Activated T-cell treated with anti-CD3 and anti-CD28 coated beads, Interleukin-2, amount 50 U/mL, for 24 hours (primary cell): ENCODE data around the gene CAMK1D.
A peak's percentile ranks its signal among the peaks of the same experiment; 100 is the strongest.
"Not testable (repeated sequence)": the region's sequence is repeated elsewhere in the genome, so short reads cannot be mapped to it uniquely, and the experiment has no call there.

Experiments used
- DNase-seq: peaks from one replicate; pipeline ENCODE4 v3.0.0-alpha.2; 2020
- H3K27ac Mint-ChIP-seq: 2 replicates; pipeline ENCODE4 v1.8.0; 2020; ENCODE audit warnings: mild to moderate bottlenecking, mixed read lengths
- H3K27me3 Mint-ChIP-seq: 2 replicates; pipeline ENCODE4 v1.8.0; 2020; ENCODE audit warnings: mixed read lengths
- H3K36me3 Mint-ChIP-seq: 2 replicates; pipeline ENCODE4 v1.8.0; 2020; ENCODE audit warnings: low read depth, mixed read lengths
- H3K4me1 Mint-ChIP-seq: 2 replicates; pipeline ENCODE4 v1.8.0; 2020; ENCODE audit warnings: low read depth, mixed read lengths
- H3K4me3 Mint-ChIP-seq: 2 replicates; pipeline ENCODE4 v1.8.0; 2020; ENCODE audit warnings: mild to moderate bottlenecking, moderate library complexity, mixed read lengths
- H3K9me3 Mint-ChIP-seq: 2 replicates; pipeline ENCODE4 v1.8.0; 2020; ENCODE audit warnings: mixed read lengths

CAMK1D gene

DNA sequence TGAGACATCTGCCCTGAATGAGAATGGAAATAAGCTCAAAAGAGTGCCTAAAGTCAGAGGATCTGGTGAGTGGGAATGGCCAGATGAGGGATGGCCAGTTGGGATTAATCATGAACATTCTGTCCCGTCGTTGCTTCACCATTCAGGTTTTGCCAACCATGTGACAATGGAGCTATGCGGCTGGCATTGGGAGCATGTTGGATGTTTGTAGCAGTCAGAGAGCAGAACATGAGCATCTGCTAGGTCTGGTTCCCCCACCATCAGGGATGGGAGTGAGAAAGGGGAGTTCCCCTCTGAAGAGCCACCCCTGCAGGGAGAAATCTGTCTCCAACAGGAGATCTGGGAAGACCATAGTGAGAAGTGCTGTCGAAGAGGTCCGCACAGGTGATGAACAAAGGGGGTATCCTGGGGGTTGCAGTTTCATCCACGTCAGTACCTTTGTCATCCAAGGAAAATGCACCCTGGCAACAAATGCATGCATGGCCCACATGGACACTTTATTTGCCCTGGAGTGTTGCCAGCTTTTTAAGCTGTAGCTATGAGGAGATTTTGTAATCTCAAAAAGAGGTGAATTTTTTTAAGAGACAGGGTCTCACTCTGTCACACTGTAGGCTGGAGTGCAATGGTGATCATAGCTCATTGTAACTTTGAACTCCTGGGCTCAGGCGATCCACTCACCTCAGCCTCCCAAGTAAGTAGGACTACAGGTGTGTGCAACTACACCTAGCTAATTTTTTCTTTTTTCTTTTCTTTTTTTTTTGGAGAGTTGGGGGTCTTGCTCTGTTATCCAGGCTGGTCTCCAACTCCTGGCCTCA lies 190.2 kb downstream of the CAMK1D start:
- H3K4me1 Mint-ChIP-seq = peaks cover 26% of the 10 kb centered on the region
- H3K9me3 Mint-ChIP-seq = no peaks in the 10 kb centered on the region

DNA sequence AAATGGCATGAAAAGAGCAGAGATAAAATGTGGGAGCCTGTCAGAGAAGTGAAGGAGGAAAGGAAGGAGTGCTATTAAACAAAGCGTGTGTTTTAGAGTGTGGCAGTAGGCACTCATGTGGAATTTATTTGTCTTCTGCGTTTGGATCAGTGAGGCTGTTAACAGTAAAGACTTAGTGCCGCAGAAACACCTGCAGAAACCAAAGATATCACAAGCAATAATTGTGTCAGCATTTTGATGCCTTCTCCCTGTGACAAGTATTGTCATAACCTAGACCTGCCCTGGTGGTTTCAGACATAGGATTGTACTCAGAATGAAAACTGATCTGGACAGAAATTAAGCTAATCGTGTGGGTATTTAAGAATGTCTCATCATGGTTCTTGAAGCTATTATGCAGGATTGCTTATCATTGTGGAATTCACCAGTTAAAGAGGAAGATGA lies 191.0 kb downstream of the CAMK1D start:
- DNase-seq = no peak
- no peaks in the 10 kb centered on the region for H3K27me3 Mint-ChIP-seq
- H3K4me3 Mint-ChIP-seq = no peak overlapping the region
- no peak overlapping the region for H3K27ac Mint-ChIP-seq
- H3K36me3 Mint-ChIP-seq = no peaks in the 10 kb centered on the region
- no peaks in the 10 kb centered on the region for H3K9me3 Mint-ChIP-seq
- peaks cover 18% of the 10 kb centered on the region for H3K4me1 Mint-ChIP-seq

More for the DNA sequence above, 190.2 kb downstream of the CAMK1D start:
- Mint-ChIP-seq H3K27ac (no peak overlapping the region), H3K27me3 (no peaks in the 10 kb centered on the region), H3K36me3 (no peaks in the 10 kb centered on the region), H3K4me3 (no peak overlapping the region)
- DNase-seq = no peak

DNA sequence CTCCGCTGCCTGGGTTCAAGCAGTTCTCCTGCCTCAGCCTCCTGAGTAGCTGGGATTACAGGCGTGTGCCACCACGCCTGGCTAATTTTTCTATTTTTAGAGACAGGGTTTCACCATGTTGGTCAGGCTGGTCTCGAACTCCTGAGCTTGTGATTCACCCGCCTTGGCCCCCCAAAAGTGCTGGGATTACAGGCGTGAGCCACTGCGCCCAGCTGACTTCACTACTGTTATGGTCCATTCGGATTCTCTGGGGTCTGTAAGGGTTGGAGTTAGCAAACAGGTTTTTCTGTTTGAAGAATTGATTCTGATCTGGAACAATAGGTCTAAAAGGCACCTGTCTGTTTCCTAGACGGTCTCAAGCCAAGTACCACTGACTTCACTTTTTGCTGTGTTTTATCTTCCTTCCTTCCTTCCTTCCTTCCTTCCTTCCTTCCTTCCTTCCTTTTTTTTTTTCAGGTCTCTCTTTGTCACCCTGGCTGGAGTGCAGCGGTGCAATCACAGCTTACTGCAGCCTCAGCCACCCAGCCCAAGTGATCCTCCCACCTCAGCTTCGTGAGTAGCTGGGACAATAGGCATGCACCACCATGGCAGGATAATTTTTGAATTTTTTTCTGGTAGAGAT lies 192.2 kb downstream of the CAMK1D start:
- no peak overlapping the region for H3K4me3 Mint-ChIP-seq
- peak overlapping the region; percentile 34 for H3K27ac Mint-ChIP-seq
- H3K4me1 Mint-ChIP-seq = peaks cover 23% of the 10 kb centered on the region
- no peak for DNase-seq
- peaks cover 3% of the 10 kb centered on the region for H3K36me3 Mint-ChIP-seq
- H3K27me3 Mint-ChIP-seq = no peaks in the 10 kb centered on the region
- peaks cover 7% of the 10 kb centered on the region for H3K9me3 Mint-ChIP-seq

DNA sequence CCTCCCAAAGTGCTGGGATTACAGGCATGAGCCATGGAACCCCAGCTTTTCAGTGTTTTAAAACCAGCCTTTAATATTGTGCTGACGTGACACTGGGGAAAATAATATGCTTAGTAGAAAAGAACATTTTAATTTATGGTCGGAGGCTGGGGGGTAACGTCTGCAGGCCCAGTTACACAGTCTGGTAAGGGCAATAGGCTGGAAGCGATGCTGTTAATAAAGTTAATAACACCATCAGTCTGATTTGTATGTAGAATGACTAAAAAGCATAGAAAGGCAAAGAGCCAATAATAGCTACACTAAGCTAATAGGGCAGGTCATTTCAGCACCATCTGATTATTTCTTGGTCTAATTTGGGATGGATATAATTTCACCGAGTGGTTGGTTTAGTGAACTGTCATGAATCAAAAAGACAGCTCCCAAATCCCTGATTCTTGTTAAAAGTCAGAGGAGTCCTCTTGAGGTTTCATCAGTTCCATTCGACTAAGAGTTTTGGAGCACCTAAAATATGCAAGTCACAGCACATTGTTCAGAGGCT lies 192.9 kb downstream of the CAMK1D start:
- H3K9me3 Mint-ChIP-seq = peaks cover 7% of the 10 kb centered on the region
- peaks cover 27% of the 10 kb centered on the region for H3K4me1 Mint-ChIP-seq
- H3K27ac Mint-ChIP-seq = no peak overlapping the region
- no peaks in the 10 kb centered on the region for H3K27me3 Mint-ChIP-seq
- H3K36me3 Mint-ChIP-seq = peaks cover 3% of the 10 kb centered on the region
- no peak overlapping the region for H3K4me3 Mint-ChIP-seq
- no peak for DNase-seq

DNA sequence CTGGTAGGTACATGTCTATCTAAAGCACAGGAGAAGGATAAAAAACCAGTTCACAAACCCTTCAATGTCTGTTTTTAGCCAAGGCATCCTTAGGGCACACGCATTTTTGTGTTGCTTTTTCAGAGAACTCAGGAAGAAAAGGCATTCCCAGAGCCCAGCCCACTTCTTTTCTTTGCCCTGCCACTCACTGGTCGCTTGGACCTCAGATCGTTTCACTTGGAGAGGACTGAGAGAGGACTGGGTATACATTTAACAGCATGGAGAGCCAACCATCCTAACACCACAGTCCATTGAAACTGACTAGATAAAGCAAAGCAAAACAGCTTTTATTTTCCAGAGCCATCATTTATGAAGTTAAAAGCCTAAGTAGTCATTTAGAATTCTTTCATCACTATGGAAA lies 194.2 kb downstream of the CAMK1D start:
- H3K9me3 Mint-ChIP-seq = peaks cover 7% of the 10 kb centered on the region
- no peak overlapping the region for H3K4me3 Mint-ChIP-seq
- no peak for DNase-seq
- no peak overlapping the region for H3K27ac Mint-ChIP-seq
- H3K27me3 Mint-ChIP-seq = no peaks in the 10 kb centered on the region
- H3K36me3 Mint-ChIP-seq = peaks cover 3% of the 10 kb centered on the region
- H3K4me1 Mint-ChIP-seq = peaks cover 37% of the 10 kb centered on the region

DNA sequence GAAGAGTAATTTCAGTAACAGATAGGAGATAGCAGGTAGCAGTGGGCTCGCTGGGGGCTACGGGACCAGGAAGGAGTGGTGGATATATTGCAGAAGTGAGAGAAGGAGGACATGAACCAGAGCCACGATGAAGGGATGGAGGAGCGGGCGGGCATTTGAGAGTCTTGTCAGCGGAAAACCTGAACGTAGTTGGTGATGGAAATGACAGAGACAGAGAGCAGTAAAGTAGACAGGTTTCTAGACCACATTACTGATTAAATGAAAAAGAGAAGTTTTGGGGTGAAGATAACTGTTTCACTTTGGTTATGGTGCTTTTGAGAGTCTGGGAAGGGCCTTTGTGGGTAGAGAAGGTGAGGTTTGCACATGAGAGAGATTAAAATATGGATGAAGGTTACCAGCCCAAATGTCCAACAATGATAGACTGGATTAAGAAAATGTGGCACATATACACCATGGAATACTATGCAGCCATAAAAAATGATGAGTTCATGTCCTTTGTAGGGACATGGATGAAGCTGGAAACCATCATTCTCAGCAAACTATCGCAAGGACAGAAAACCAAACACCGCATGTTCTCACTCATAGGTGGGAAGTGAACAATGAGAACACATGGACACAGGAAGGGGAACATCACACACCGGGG lies 196.9 kb downstream of the CAMK1D start:
- not testable (repeated sequence) for H3K27ac Mint-ChIP-seq, DNase-seq, H3K4me3 Mint-ChIP-seq, H3K36me3 Mint-ChIP-seq, H3K27me3 Mint-ChIP-seq, H3K9me3 Mint-ChIP-seq
- H3K4me1 Mint-ChIP-seq = peaks cover 31% of the 10 kb centered on the region

DNA sequence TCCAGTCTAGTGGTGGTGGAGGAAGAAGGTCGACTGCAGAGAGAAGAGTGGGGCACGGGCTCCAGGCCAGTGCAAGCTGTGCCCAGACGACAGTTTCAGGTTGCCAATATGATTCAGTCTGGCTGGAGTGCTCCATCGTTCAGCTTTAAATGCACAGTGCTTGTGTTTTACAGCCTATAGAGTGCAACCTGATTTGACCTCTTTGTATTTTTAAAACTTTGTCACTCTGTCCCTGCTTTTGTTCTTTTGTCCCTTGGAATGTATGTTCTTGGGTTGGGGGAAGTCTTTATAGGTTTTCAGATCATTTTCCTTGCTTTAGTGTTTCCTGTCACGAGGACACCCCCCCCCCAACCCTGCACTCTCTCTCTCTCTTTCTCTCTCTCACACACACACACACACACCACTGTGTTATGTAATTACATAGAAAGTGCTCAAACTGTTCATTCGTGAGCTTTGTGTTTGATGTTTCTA lies 198.0 kb downstream of the CAMK1D start:
- Mint-ChIP-seq H3K36me3 (peaks cover 3% of the 10 kb centered on the region), H3K27ac (peak overlapping the region; percentile 45), H3K9me3 (peaks cover 7% of the 10 kb centered on the region), H3K27me3 (no peaks in the 10 kb centered on the region), H3K4me1 (peaks cover 27% of the 10 kb centered on the region), H3K4me3 (no peak overlapping the region)
- no peak for DNase-seq

DNA sequence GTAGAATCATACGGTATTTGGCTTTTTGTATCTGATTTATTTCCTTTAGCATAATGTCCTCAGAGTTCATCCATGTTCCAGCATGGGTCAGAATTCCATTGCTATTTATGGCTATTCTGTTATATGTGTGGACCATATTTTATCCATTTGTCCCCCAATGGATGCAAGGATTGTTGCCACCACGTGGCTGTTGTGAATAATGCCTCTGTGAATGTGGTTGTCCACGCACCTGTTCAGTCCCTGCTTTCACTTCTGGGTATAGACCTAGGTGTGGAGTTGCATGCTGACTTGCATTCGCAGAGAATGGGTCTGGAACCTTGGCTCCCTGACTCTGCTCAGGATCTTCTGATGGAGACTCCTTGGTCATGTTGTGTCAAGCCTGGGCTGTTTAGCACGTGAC lies 199.9 kb downstream of the CAMK1D start:
- H3K36me3 Mint-ChIP-seq = peaks cover 8% of the 10 kb centered on the region
- no peak overlapping the region for H3K27ac Mint-ChIP-seq
- H3K27me3 Mint-ChIP-seq = no peaks in the 10 kb centered on the region
- peaks cover 27% of the 10 kb centered on the region for H3K4me1 Mint-ChIP-seq
- no peak overlapping the region for H3K4me3 Mint-ChIP-seq
- H3K9me3 Mint-ChIP-seq = peaks cover 7% of the 10 kb centered on the region
- DNase-seq = no peak

DNA sequence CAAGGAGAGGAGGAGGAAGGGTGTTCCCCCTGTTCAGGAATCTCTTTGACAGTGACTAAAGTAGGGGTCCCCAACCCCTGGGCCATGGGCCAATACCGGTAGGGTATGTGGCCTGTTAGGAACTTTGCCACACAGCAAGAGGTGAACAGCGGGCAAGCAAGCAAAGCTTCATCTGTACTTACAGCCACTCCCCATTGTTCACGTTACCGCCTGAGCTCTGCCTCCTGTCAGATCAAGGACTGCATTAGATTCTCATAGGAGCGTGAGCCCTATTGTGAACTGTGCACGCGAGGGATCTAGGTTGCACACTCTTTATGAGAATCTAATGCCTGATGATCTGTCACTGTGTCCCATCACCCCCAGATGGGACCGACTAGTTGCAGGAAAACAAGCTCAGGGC lies 201.6 kb downstream of the CAMK1D start:
- Mint-ChIP-seq H3K4me3 (no peak overlapping the region), H3K4me1 (peaks cover 23% of the 10 kb centered on the region), H3K27ac (no peak overlapping the region), H3K27me3 (no peaks in the 10 kb centered on the region), H3K36me3 (peaks cover 23% of the 10 kb centered on the region), H3K9me3 (peaks cover 4% of the 10 kb centered on the region)
- no peak for DNase-seq

DNA sequence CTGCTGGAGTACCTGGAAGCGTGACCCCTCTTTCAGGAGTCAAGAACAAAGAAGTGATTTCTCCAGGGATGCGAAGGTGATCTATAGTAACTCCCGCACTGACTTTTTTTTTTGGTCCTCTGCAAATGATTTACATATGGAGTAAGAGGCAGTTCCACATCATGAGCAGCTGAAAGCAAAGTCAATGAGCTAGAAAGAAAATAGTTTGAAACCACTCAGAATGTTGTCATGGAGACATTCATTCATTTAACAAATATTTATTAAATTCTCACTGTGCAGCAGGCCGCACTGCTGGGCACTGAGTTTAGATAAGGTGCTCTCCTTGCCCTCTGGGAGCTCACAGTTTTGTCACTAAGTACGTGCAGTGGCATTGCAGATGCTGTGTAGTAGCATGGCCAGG lies 206.7 kb downstream of the CAMK1D start:
- DNase-seq = no peak
- Mint-ChIP-seq H3K36me3 (peaks cover 20% of the 10 kb centered on the region), H3K4me1 (no peaks in the 10 kb centered on the region), H3K9me3 (no peaks in the 10 kb centered on the region), H3K27me3 (no peaks in the 10 kb centered on the region), H3K4me3 (no peak overlapping the region), H3K27ac (no peak overlapping the region)

DNA sequence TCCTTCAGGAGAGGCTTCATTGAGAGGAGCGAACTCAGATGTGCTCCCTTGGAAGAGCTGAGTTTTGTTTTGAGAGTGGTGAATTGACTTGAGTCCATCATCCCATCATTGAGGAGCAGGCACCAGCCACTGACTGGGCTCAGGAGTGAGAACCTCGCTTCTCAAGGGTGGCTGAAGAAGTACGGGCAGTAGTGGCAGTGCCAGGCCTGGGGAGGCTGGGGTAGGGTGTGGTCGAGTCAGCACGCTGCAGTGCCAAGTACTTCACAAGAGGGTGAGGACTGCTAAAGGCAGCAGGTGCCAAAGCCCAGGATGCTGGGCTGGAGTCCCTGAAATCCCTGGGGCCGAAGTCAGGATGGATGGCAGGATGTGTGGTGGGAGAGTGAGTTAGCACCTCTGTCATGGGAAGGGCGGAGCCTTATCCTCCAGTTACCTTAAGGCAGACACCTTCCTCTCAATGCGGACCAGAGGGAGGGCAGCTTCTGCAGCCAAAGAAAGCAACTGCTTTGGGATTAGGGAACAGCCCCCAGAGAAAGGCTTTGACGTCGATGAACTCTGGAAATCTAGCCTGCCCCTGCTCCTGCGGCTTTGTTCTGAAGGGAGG lies 210.3 kb downstream of the CAMK1D start:
- H3K9me3 Mint-ChIP-seq = no peaks in the 10 kb centered on the region
- peaks cover 14% of the 10 kb centered on the region for H3K4me1 Mint-ChIP-seq
- H3K27ac Mint-ChIP-seq = no peak overlapping the region
- no peaks in the 10 kb centered on the region for H3K27me3 Mint-ChIP-seq
- DNase-seq = no peak
- H3K36me3 Mint-ChIP-seq = peaks cover 14% of the 10 kb centered on the region
- no peak overlapping the region for H3K4me3 Mint-ChIP-seq

DNA sequence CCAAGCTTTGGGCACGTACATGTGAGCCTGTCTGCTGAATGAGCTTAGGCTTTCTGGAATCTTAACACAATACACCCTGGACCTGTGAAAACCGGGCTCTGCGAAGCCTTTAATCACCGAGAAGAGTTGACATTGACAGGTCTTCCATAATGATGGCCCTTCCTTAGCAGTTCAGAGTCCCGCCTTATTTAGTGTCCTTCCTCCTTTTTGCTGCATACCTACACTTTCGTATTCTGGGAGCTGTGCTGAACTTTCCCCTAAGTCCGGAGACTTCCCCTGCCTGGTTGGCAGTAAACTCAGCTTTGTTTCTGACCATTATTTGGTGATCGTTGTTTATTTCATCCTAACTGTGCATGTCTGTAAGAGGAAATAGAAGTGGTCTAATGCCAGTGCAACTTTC lies 212.0 kb downstream of the CAMK1D start:
- Mint-ChIP-seq H3K27ac (no peak overlapping the region), H3K9me3 (no peaks in the 10 kb centered on the region), H3K36me3 (peaks cover 2% of the 10 kb centered on the region)

DNA sequence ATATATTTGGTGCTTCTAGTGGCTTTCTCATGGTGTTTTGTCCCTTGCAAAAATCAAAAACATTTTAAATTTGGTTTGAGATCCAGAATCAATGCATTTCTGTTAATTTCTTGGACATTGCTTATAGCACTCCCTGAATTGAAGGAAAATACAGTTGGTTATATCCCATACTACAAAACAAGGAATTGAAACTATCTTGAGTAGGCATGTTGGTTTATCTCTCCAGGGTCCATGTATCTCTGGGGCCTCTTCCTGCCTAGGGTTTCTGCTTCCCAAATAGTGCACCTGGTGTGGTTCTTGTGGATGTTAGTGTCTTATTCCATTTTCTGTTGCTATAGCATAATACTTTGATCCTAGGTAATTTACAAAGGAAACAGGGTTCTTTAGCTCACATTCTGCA lies 212.4 kb downstream of the CAMK1D start:
- H3K36me3 Mint-ChIP-seq = peaks cover 2% of the 10 kb centered on the region
- H3K4me3 Mint-ChIP-seq = no peak overlapping the region
- no peaks in the 10 kb centered on the region for H3K9me3 Mint-ChIP-seq
- no peak for DNase-seq
- peaks cover 20% of the 10 kb centered on the region for H3K4me1 Mint-ChIP-seq
- no peak overlapping the region for H3K27ac Mint-ChIP-seq
- H3K27me3 Mint-ChIP-seq = no peaks in the 10 kb centered on the region

More for the DNA sequence above, 212.0 kb downstream of the CAMK1D start:
- peaks cover 18% of the 10 kb centered on the region for H3K4me1 Mint-ChIP-seq
- no peaks in the 10 kb centered on the region for H3K27me3 Mint-ChIP-seq
- H3K4me3 Mint-ChIP-seq = no peak overlapping the region
- DNase-seq = no peak

DNA sequence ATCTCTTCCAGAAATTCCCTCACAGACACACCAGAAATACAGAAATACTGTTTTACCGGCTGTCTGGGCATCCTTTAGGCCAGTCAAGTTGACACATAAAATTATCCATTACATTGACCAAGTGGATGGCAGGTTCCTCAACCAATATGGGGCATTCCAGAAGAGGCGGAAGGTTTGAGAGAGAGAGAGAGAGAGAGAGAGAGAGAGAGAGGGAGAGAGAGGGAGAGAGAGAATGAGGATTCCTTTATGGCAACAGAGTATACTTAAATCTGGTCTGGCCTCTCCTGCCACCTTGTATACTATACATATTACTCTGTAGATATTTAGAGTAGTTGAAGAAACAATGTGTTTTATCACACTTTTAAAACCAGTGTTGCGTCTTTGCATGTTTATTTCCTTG lies 214.1 kb downstream of the CAMK1D start:
- Mint-ChIP-seq H3K27me3 (no peaks in the 10 kb centered on the region), H3K36me3 (peaks cover 2% of the 10 kb centered on the region), H3K9me3 (no peaks in the 10 kb centered on the region), H3K27ac (no peak overlapping the region), H3K4me1 (peaks cover 24% of the 10 kb centered on the region), H3K4me3 (no peak overlapping the region)
- DNase-seq = no peak
